ENCODE measurements around the gene TAF8.

The TAF8 gene

DNA sequence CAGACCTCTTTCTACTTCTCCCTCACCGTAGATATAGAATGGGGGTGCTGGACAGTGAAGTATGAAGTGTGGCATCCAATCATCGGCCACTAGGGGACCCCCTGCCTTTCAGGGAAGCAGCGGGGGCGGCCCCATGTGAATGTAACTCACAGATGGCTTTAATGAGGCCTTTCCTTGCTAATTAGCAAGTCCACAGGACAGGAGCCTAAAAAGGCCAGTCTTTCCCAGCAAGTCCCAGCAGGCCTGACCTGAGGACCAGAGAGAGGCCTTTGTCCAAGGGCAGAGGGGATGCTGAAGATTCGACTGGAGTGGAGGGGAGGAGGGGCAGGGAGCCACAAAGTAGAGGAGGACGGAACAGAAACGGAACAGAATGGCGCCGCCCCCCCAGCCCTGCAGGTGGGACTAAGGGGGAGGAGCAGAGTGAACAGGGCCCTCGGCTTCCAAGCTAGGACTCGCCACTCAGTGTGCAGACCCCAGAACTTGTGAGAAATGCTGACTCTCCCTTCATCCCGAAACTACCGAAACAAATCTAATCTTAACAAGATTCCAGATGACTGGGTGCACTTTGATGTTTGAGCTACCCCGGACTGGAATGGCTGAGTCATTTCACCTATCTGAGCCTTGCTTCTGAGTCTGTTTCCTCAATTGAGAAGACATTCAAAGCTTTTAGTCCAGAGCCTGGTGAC lies 86.3 kb downstream of the TAF8 start:
- no peaks in the 10 kb centered on the region for H3K9me2 ChIP-seq (replicated peaks; ENCODE audit: low read depth, low read length)
- no peaks in the 10 kb centered on the region for H3K9me3 ChIP-seq (ENCODE audit: insufficient read depth, low read depth, low read length)
- no peak overlapping the region for H3K4me2 ChIP-seq (ENCODE audit: low read depth, low read length, poor library complexity, severe bottlenecking)
- peak overlapping the region; percentile 54 for H2AFZ ChIP-seq (ENCODE audit: low read length)
- no peaks in the 10 kb centered on the region for H4K20me1 ChIP-seq (ENCODE audit: insufficient read depth, low read length, poor library complexity, severe bottlenecking)
- TF ChIP-seq EZH2phosphoT487 (IDR thresholded peaks at IDR 0.05; ENCODE audit: borderline replicate concordance) = no peak
- TF ChIP-seq, protein P1, sequence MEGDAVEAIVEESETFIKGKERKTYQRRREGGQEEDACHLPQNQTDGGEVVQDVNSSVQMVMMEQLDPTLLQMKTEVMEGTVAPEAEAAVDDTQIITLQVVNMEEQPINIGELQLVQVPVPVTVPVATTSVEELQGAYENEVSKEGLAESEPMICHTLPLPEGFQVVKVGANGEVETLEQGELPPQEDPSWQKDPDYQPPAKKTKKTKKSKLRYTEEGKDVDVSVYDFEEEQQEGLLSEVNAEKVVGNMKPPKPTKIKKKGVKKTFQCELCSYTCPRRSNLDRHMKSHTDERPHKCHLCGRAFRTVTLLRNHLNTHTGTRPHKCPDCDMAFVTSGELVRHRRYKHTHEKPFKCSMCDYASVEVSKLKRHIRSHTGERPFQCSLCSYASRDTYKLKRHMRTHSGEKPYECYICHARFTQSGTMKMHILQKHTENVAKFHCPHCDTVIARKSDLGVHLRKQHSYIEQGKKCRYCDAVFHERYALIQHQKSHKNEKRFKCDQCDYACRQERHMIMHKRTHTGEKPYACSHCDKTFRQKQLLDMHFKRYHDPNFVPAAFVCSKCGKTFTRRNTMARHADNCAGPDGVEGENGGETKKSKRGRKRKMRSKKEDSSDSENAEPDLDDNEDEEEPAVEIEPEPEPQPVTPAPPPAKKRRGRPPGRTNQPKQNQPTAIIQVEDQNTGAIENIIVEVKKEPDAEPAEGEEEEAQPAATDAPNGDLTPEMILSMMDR (conservative IDR thresholded peaks at IDR 0.05; ENCODE audit: low read length) = peak; percentile 65
- H3K9ac ChIP-seq (ENCODE audit: low read depth, low read length, poor library complexity, severe bottlenecking) = no peak overlapping the region
- H3K4me3 ChIP-seq (ENCODE audit: low read length, poor library complexity, severe bottlenecking) = no peak overlapping the region
- H3K4me1 ChIP-seq (ENCODE audit: insufficient read depth, low read length, poor library complexity, severe bottlenecking) = no peaks in the 10 kb centered on the region
- H3K27me3 ChIP-seq (ENCODE audit: insufficient read depth, low read length, poor library complexity, severe bottlenecking) = no peaks in the 10 kb centered on the region
- no peaks in the 10 kb centered on the region for H3K79me2 ChIP-seq (ENCODE audit: insufficient read depth, low read length)
- H3F3A ChIP-seq (ENCODE audit: low read depth) = no peaks in the 10 kb centered on the region
- no peaks in the 10 kb centered on the region for H3K36me3 ChIP-seq (ENCODE audit: insufficient read depth, low read length)
